IPS-11a (cell line): Measurements from ENCODE around the gene MRTFA.
"Not testable (repeated sequence)": the region's sequence is repeated elsewhere in the genome, so short reads cannot be mapped to it uniquely, and the experiment has no call there.

Experiments used
- H3K4me3 ChIP-seq: one replicate; pipeline ENCODE4 v1.5.1; 2013; ENCODE audit warnings: low read depth, low read length, control low read depth

Gene MRTFA

DNA sequence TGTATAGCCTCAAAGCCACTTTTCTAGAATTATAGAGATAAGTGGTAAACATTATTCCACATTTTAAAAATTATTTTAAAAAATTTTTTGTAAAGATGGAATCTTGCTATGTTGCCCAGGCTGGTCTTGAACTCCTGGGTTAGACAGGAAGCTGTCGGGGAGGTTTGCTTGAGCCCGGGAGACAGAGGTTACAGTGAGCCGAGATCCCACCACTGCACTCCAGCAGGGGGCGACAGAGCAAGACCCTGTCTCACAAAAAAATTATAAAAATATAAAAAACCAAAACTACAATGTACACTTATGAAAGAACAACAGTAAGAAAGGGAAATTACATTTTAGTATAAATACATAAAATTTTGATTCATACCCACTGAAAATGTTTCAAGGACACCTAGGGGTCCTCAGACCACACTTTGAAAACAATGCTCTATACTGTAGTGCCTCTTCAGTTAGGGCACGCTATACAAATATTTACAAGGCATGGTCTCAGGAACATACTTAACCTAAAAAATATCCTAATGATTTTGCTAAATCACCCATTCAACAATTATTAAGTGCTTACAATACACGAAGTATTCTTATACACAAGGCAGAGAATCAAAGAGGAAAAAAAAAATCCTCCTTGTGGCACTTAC lies 111.2 kb downstream of the MRTFA start:
- no peak overlapping the region for H3K4me3 ChIP-seq

DNA sequence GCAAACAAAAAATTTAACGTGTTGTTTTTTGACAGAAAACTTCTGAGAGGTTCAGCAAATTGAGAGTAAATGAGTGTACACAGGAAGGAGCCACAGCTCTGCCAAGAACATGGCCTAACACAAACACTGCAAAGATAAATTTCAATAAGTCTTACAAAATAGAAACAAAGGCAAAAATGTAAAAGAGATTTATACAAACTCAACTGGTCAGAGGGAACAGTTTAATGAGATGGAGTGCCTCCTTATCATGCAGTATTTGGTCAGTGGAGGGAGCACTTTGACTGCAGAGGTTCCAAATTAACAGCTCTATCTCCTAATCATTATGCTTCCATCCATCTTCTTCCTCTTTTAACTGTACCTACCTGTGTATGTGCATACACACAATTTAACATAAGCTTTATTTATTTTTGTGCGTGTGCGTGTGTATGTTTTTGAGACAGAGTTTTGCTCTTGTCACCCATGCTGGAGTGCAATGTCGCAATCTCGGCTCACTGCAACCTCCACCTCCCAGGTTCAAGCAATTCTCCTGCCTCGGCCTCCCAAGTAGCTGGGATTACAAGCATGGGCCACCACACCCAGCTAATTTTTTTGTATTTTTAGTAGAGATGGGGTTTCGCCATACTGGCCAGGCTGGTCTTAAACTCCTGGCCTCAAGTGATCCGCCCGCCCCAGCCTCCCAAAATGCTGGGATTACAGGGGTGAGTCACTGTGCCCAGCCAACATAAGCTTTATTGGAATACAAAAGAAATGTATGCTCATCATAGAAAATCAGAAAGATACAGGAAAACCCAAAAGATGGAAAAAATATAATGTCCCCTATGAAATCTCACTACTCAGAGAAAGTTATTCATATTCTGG lies 111.9 kb downstream of the MRTFA start:
- no peak overlapping the region for H3K4me3 ChIP-seq

DNA sequence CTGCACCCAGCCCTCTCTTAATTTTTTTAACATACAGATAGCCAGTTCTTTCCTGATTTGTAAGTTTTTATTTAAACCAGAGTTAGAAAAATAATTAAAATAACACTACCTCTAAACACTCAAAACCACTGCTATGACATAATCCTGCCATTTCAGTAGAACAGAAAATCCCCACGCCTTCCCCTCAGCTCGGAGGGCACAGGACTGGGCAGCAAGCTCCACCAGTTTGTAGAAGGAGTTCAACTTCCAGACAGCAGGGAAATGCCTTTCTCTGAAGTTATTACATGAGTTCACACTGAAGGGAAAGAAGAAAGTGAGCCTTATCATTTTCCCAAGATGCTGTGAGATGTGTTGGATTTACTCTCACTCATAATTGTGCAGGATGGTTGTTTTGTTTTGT lies 114.4 kb downstream of the MRTFA start:
- H3K4me3 ChIP-seq: no peak overlapping the region

DNA sequence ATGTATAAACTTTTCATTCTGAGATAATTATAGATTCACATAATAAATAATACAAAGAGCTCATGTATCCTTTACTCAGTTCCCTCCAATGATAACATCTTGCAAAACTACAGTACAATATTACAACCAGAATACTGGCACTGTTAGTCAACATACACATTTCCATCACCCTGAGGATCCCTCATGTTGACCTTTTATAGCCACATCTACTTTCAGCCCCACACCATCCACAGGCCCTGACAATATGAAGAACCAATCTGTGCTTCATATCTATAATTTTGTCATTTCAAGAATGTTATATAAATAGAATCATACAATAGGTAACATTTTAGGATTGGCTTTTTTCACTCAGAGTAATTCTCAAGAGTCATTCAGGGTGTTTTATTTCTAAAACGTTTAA lies 115.5 kb downstream of the MRTFA start:
- H3K4me3 ChIP-seq: no peak overlapping the region

DNA sequence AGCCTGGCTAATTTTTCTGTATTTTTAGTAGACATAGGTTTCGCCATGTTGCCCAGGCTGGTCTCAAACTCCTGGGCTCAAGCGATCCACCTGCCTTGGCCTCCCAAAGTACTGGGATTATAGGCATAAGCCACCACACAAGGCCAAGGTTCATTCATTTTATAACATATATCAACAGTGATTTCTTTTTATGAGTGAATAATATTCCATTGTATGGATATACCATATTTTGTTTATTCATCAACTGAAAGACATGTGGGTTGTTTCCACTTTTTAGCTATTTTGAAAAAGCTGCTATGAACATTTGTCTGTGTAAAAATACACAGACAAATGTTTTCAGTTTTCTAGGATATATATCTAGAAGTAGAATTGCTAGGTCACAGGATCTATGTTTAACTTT lies 116.0 kb downstream of the MRTFA start:
- H3K4me3 ChIP-seq: no peak overlapping the region

DNA sequence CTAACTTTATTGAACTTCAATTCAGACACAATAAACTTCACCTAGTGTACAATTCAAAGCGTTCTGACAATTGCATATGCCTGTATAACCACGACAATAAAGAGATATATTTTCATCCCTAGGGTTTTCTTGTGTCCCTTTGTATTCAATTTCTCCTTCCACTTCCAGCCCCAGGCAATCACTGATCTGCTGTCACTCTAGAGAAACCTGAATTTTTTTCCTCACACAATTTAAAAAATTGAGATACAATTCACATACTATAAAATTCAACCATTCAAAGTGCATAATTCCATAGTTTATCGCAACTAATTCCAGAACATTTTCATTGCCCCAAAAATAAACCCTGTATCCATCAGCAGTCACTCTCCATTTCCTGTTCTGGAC lies 116.6 kb downstream of the MRTFA start:
- no peak overlapping the region for H3K4me3 ChIP-seq

DNA sequence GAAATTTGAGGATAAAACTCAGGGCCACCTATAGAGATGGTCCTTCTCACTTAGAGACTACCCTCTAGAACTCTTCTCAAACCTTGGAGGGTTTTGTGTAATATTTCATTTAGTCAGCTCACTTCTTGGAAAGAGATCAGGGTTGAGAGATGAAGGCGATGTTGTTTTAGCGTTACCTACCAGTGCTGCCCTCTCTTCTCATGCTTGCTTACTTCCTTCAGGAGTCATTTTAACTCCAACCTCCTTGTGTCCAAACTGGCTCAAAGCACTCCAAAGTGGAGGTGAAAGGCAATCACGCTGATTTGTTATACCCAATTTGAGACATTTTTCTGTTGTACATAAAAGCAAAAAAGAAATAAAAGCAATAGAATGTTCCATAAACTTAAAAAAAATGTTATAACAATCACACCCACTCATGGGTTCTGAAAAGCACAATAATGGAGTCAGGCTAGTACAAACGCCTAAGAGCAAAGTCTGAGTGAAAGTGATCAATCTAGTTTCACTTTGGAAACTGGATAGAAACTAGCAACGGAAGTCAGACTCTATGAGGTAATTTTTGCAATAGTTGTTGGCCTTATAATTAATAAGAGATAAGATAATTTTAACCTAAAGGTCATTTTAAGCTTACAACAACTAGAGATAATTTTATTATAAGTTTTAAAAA lies 117.1 kb downstream of the MRTFA start:
- H3K4me3 ChIP-seq: no peak overlapping the region

DNA sequence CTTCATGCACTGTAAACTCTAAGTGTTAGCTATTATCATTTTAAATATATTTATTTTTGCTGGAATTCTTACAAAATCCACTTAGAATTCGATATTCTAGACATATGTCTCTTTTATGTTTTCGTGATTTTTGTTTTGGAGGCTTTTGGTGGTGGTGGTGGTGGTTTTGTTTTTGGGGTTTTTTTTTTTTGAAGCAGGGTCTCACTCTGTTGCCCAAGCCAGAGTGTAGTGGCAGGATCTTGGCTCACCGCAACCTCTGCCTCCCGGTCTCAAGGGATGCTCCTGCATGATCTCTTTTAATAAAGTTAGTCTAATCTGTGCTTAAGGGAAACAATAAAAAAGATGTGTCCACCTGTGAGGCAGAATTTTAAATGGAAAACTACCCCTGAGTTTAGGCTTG lies 117.7 kb downstream of the MRTFA start:
- no peak overlapping the region for H3K4me3 ChIP-seq

DNA sequence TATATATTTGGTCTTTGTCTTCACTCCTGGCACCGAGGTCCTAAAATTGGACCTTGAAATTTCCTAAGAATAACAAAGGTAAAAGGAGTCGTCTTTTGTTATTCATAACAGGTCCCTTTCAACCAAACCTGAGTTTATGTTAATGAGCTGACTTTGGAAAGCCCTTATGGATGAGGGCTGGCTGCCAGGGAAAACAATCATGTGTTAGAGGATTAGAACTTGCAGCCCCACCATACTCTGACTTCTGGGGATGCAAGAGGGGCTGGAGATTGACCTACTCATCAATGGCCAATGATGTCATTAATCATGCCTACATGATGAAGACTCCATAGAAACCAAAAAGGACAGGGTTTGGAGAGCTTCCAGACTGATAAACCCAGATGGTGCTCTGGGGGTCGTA lies 118.9 kb downstream of the MRTFA start:
- no peak overlapping the region for H3K4me3 ChIP-seq

DNA sequence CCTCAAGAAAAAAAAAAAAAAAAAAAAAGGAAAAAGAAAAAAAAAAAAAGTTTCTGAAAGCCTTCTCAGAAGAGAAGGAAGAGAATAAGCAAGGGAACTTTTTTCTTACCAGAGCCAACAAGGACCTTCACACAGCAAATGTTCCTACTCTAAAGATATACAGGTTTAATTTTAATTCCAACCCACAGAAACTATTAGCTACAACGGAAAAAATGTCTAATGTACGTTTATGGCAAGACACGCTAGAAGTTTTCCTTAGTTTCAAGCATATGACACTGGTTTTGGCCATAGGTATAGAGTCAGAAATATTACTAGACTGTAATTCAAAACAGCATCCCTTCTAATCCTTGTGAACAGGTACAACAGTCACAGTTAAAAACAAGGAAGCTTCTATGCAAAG lies 120.1 kb downstream of the MRTFA start:
- H3K4me3 ChIP-seq: no peak overlapping the region

DNA sequence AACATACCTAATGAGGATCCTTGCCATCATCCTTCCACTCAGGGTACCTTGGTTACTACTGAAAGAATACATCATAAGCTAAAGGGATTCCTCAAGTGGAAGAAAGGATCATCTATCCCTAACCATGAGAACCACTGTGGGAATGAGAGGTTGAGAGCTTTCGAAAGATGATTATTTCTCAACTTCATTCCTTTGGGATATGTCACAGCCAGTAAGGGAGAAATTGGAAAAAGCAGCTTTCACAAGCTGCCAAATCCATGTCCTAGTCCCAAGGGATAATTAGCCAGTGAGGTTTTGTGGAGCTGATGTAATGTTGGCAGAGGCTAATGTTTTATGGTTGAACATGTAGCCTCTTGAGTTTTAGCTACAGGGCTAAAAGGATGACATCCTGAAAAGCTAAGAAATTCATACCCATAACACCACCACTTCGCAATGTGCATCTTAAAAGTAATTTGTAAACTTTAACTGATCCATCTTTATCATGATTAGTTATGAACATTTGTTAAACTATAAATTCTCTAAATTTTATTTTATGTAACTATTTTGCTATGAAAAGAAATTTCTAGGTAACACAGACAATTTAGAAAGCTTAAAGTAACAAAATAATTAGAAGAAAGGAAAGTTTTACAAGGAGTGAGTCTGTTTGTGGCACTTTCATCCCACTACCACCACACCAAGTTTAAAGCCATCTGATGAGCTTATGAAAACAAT lies 123.9 kb downstream of the MRTFA start:
- no peak overlapping the region for H3K4me3 ChIP-seq

DNA sequence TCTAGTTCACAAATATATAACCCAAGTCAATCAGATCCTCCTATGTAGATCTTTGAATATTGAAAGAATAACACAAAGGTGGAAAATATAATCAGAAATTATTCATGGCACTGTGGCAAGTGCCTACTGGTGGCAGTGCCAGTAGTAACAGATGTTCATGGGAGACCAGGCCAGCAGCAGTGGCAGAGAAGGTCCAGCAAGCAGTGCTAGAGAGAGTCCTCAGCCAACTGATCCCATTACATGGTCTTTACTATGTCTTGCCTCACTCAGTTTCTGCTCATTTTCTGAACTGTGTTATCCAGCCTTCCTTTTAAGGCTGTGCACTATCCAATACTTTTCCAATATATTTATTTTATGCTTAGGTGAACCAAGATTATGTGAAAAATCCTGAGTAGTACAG lies 124.9 kb downstream of the MRTFA start:
- no peak overlapping the region for H3K4me3 ChIP-seq

DNA sequence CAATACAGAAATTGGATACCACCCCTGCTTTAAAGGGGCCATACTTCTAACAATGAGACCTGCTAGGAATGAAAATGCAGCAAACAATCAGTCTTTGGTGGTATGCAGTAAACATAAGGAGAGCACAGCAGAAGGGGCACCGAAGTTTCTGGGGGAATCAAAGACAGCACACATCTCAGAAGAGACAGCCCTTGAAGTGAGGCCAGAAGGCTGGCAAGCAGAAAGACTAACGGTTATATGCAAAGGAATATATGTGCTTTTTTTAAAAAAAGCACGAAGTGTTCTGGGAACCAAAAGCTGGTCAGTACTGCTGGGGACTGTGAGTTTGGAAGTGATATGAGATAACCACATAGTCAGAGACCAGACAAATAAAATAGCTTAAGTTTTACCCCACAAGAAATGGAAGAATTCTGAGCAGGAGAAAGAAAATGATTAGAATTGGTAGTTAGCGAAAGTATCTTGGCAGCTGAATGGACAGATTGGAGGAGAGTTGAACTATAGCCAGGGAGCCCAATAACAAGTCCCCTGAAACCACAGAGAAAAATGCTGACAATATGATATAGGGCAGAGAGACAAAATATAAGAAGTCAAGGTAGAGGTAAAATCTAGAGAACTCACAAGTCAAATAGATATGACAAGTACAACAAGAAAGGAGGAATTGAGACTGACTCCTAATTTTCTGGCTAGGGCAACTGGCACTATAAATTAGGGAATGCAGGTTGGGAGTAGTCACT lies 125.7 kb downstream of the MRTFA start:
- H3K4me3 ChIP-seq: no peak overlapping the region

DNA sequence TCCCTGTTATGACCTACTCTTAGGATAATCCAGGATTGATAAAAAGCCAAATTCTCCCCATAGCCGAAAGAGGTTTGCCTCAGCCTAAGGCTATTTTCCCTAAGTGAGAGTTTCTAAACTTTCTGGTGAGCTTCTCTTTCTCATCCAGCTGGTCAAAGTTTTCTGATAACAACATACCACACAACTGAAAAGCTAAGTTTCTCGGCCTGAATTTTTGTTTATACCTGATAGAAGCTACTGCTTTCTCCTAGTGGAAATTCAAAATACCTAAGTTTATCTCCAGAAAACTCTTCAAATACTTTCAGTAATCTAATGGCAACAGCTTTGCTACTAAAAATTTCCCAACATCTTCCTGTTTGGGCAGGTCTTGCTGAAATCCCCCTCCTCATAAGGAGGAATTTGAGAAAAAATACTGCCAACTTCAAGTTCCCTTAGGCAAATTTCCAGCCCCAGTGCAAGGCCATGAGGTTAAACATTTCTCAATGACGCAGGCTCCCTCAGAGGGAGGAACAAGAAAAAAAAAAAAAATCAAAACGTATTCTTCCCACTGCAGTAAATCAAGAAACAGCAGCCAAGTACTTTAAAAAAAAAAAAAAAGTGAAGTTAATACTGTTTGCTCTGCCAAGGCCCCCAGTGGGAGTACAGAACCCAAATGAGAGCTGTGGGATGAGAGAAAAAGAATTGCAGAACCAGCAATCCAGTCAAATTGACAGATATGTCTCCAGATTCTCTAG lies 127.0 kb downstream of the MRTFA start:
- H3K4me3 ChIP-seq: no peak overlapping the region

DNA sequence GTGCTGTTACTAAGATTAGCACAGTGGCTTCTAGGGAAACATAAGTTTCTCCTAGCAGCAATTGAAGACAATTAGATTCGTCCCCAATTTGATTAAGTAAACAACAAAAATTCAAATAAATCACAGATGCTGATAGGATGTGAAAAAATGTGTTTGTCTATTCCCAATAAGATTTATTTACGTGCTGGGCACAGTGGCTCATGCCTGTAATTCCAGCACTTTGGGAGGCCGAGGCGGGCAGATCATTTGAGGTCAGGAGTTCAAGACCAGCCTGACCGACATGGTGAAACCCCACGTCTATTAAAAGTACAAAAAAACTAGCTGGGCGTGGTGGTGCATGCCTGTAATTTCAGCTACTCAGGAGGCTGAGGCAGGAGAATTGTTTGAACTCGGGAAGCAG lies 128.5 kb downstream of the MRTFA start:
- not testable (repeated sequence) for H3K4me3 ChIP-seq

DNA sequence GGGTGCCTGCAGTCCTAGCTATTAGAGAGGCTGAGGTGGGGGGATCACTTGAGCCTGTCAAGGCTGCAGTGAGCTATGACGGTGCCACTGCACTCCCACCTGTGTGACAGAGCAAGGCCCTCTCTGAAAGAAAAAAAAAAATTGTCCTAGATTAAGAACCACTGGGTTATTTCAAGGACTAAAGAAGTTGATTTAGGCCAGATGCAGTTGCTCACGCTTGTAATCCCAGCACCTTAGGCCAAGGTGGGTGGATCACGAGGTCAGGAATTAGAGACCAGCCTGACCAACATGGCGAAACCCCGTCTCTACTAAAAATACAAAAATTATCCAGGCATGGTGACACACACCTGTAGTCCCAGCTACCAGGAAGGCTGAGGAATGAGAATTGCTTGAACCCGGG lies 129.0 kb downstream of the MRTFA start:
- H3K4me3 ChIP-seq: no peak overlapping the region

DNA sequence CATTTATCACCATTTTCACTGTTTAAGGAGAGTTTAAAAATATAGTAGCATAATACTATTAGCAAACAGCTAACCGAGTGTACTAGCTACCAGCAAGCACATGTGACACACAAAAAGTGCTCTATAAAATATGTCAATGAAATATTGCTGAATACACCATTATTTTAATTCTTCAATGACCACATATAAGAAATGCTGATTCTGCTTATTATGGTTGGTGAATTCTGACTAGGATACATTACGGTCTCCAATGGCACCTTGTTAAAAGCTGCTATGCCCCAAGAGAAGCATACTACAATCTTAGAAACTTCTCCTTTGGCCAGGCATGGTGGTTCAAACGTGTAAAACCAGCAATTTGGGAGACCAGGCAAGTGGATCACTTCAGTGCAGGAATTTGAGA lies 129.8 kb downstream of the MRTFA start:
- H3K4me3 ChIP-seq: no peak overlapping the region

DNA sequence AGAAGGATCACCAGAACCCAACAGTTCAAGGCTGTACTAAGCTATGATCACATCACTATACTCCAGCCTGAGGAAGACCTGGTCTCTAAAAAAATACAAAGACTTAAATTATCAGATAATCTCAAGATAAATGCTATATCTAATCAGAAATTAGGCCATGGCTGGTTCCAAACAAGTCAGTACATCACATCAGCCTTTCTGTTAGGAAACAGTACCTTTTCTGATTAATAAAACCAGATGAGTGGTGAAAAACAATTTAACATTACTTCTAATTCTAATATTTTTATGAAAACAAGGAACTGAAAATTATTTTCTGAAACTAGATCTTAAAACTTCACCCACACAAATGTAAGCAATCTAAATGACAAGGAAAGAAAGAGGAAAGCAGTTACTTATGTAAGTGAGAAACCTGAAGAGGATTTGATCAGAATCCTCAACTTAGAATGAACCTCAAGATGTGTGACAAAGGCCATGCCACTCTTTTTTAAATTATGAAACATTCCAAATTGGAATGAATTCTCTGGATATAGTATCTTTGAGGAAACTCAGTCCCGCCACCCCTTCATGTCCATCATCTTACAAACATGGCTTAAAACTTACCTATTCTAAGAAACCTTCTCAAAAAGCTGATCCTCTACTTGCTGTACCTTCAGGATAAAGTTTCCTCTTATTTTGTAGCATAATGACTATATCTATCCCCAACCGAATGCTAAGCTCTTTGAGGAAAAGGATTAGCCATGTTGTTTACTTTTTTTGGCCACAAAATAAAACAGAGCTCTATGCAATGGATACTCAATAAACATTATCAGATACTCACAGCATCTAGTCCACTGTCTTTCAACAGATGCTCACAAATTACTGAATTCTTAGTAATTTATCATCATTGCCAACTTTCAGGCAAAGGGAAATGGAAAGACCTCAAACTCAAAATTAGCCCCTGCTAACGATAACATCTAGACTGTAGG lies 132.0 kb downstream of the MRTFA start:
- H3K4me3 ChIP-seq: no peak overlapping the region

DNA sequence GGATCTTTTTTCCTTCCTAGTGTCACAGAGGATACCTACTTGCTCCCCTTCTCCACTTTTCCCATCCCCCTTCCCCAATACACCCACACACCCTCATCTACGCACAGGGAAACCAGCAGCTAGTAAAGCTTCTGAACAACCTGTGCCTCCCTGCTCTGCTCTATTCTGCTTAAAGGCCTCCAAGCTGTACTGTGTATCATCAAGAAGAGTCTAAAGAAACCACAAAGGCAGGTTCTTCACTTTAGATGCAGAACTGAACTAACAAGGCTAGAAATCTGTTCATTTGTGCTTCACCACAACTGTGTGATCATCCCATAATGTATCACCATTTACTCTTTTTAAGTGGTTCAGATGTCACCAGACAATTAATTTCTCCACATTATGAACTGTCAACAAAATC lies 133.6 kb downstream of the MRTFA start:
- H3K4me3 ChIP-seq: no peak overlapping the region
